GM19455 (cell line): ENCODE measurements around the gene TMEM235.
A peak's percentile ranks its signal among the peaks of the same experiment; 100 is the strongest.

ENCODE experiments used
- ATAC-seq: cut with Tn5 transposase; IDR thresholded peaks from one replicate; pipeline ENCODE4 v1.9.1; 2021; ENCODE audit not compliant: unreplicated experiment

The TMEM235 gene

DNA sequence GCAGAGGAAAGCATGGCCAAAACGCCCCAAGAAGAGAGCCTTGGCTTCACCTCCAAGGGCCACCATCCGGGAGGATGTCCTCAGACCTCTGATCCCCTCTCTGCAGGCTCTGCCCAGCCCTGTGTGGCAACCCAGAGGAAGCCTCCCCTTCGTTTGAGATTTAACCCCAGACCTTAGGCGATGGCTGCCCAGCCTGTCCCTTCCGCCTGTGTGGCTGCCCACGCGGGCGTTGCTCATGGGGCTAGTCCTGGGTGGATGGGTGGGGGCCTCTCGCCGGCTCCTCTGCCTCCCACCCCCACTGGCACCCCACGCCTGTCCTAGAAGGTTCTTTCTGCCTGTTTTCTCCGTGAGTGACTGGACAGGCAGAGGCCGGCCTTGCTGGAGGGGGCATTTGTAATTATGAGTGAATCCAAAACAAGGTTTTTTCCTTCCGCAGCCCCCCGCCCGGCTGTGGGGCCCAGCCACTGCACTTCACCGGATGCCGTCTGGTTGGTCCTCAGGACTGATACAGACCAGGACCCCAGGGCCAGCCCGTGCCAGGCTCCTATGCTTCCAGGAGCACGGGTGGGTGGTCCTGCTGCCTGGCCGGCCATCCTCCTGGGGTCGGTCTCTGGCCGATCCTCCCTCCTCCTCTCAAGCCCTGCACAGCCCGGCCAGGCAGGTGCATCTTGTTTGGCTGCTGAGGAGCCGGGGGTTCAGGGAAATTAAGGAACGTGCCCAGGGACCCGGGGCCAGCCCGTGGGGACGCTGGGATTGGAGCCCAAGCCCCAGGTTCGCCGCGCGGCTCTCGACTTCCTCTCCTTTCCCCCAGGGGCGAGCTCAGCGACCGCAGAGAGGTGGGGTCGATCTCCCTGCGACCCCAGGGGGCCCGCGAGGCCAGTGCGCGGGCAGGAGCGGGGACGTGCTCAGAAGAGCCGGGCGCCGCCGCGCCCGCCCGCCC, at the start of gene TMEM235:
Gene TMEM235 (plus strand): TSS at position 636 of the 940 bp plus-strand sequence. CDS start 393 bp downstream, outside the sequence.
- ATAC-seq: no peak

GRCh38 chr17:78182504-78182903, 48.9 kb upstream of the TMEM235 start:
- ATAC-seq: no peak

- ATAC-seq: no peak
Measured at GRCh38 chr17:78183916-78184315, 47.5 kb upstream of the TMEM235 start.

GRCh38 chr17:78184351-78184750, 47.1 kb upstream of the TMEM235 start:
- no peak for ATAC-seq

DNA sequence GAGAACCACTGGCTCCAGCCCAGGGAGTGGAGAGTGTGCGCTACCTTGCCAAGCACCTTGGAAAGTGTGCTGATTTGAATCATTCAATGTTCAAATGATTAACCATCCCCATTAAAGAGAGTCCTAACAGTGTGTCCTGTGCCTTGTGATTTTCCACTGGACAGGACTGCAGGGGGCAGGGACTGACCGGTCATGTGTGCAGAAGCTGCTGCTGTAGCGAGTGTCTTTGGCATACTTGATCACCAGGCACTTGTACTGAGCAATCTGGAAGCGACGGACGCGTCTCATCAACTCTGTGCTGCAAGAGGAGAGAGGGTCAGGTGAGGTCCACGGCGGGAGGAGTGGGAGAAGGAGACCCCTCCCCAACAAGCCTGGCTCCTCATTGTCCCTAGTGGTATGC, 46.6 kb upstream of the TMEM235 start:
- no peak for ATAC-seq

- no peak for ATAC-seq
Measured at GRCh38 chr17:78185981-78186691, 45.3 kb upstream of the TMEM235 start.

GRCh38 chr17:78186692-78187595, 44.5 kb upstream of the TMEM235 start, which contains the start of the genes AFMID and TK1:
TSS of gene AFMID (plus strand) at chr17:78187362. CDS start at chr17:78187371, 9 bp downstream.
TSS of gene TK1 (minus strand) at chr17:78187052. CDS start at chr17:78186994, 58 bp downstream.
- peak; percentile 86 for ATAC-seq

- no peak for ATAC-seq
Measured at GRCh38 chr17:78196716-78197115, 34.7 kb upstream of the TMEM235 start.

DNA sequence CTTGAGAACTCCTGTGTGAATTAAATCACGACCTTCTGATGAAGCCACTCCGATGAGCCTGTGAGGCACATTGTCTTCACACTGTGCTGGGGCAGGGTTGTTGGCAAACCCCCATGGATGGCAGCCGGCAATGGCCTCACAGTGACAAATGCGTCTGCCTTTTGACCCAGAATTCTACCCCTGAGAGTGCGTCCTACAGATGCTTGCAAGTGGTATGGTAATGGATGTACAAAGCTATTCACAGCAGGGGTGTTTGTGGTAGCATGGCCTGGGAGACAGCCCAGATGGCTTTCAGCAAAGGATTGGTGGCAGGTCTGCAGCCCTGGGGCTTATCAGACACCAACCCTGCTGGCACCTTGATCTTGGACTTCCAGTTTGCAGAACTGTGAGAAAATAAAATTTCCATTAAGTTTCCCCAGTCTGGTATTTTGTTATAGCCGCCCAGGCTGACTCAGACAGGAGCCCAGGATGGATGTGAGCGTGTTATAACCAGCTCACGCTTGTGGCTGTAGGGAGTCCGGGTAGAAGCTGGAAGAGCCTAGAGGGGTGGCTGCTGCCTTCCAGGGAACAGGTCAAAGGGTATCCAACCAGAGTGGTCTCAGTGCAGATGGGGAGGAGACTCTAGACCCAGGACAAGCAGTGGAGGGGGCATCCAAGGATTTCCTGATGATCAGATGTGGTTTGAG, 34.1 kb upstream of the TMEM235 start:
- ATAC-seq: no peak

DNA sequence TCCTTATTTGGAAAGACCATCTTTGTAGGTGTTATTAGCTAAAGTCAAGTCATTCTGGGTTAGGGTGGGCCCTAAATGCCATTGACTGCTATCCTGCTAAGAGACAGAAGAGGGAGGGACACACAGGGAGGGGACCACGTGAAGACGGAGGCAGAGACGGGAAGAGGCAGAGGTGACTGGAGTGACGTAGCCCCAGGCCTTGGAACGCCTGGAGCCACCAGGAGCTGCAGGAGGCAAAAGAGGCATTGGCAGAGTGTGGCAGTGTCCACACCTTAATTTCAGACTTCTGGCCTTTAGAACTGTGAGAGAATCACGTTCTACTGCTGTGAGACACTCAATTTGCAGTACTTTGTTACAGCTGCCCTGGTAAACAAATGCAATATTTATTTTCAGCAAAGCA, 31.0 kb upstream of the TMEM235 start:
- ATAC-seq: no peak

DNA sequence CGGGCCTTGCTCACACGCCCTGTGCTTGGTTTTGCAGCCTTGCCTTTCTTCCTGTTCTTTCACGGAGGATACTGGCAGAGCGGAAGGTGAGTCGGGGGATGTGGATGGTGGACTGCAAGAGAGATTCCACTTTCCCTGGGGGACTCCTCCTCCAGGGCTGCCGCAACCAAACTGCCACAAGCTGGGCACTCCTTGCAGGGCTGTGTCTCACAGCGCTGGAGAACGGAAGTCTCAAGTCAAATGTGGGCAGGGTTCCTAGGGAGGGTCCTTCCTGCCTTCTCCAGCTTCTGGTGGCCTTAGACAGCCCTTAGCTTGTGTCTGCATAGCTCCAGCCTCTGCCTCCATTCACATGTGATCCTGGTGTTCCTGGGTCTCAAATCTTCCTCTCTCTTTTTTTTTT, 28.8 kb upstream of the TMEM235 start:
- no peak for ATAC-seq

- no peak for ATAC-seq
Measured at GRCh38 chr17:78204387-78205123, 26.9 kb upstream of the TMEM235 start.

- no peak for ATAC-seq
Measured at GRCh38 chr17:78205124-78205775, 26.2 kb upstream of the TMEM235 start.

DNA sequence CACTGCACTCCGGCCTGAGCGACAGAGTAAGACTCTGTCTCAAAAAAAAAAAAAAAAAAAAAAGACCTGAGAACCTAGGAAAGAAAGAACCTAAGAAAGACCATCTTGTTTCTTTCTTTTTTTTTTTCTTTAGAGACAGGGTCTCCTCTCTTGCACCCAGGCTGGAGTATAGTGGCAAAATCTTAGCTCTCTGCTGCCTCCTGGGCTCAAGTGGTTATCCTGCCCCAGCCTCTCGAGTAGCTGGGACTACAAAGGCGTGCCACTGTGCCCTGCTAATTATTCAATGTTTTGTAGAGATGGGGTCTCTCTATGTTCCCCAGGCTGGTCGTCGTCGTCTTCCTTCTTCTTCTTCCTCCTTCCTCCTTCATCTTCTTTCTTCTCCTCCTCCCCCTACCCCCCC, 25.1 kb upstream of the TMEM235 start:
- ATAC-seq: no peak

DNA sequence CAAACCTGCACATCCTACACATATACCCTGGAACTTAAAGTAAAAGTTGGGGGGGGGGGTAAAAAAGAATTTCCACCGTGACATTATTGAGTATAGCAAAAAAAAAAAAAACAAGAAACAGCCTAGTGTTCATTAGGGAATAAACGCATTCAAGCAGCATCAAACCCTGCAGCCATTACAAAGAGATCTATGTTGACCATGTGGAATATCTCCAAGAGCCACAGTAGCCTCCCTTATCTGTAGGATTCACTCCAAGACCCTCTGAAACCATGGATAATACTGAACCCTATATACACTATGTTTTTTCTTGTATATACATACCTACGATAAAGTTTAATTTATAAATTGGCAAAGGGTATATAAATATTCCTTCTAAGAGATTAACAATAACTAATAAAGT, 22.9 kb upstream of the TMEM235 start:
- ATAC-seq: no peak

DNA sequence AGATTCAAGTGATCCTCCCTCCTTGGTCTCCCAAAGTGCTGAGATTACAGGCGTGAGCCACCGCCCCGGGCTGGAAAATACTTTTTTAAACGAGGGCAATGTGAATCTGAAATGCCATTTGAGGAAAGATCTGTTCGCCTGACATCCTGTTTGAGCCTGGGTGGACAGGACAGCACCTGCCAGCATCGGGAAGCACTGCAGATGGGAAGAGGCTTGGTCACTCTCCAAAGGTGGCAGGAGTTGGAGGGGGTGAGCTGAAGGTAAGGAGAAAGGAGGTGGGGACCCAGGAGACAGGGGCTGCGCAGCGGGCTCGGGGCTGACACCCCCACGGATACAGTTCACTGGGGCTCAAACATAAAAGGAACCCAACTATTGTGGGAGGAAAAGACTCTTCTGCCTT, 21.3 kb upstream of the TMEM235 start:
- ATAC-seq: no peak

- no peak for ATAC-seq
Measured at GRCh38 chr17:78211032-78211431, 20.4 kb upstream of the TMEM235 start.

GRCh38 chr17:78214016-78214705, 17.3 kb upstream of the TMEM235 start, which contains the start of gene BIRC5:
TSS of gene BIRC5 (plus strand) at chr17:78214253. CDS start at chr17:78214317, 64 bp downstream.
- peak; percentile 72 for ATAC-seq
